HG02678 (cell line): ENCODE data around the gene CTIF.

Experiments
- ATAC-seq: cut with Tn5 transposase; IDR thresholded peaks from one replicate; pipeline ENCODE4 v1.9.1; 2021; ENCODE audit warnings: mild to moderate bottlenecking, moderate library complexity; ENCODE audit not compliant: unreplicated experiment

Gene CTIF

GRCh38 chr18:48902023-48902855 lies 363.4 kb downstream of the CTIF start:
- no peak for ATAC-seq

GRCh38 chr18:48902856-48903601 lies 364.2 kb downstream of the CTIF start:
- ATAC-seq = no peak

- no peak for ATAC-seq
Observed at GRCh38 chr18:48904091-48904490, 365.3 kb downstream of the CTIF start.

GRCh38 chr18:48904847-48905394 lies 366.1 kb downstream of the CTIF start:
- no peak for ATAC-seq

GRCh38 chr18:48905513-48905912 lies 366.7 kb downstream of the CTIF start:
- ATAC-seq = no peak

- ATAC-seq = no peak
Observed at GRCh38 chr18:48908916-48909315, 370.1 kb downstream of the CTIF start.

GRCh38 chr18:48909721-48910120 lies 370.9 kb downstream of the CTIF start:
- no peak for ATAC-seq

- ATAC-seq = no peak
Observed at GRCh38 chr18:48910972-48911545, 372.2 kb downstream of the CTIF start.
